MV-4-11 (cell line): ENCODE data around the gene PHF21A.
A peak's percentile ranks its signal among the peaks of the same experiment; 100 is the strongest.
"Not testable (repeated sequence)": the region's sequence is repeated elsewhere in the genome, so short reads cannot be mapped to it uniquely, and the experiment has no call there.

Experiments used
- DNase-seq: peaks from one replicate; lab custom pipeline; 2025; lab: John Stamatoyannopoulos, UW

Gene PHF21A

GRCh38 chr11:46036009-46036408 lies 85.2 kb downstream of the PHF21A start:
- DNase-seq, result no peak

- no peak for DNase-seq
Observed at GRCh38 chr11:46034041-46034440, 87.2 kb downstream of the PHF21A start.

GRCh38 chr11:46026606-46027293 lies 94.5 kb downstream of the PHF21A start:
- no peak for DNase-seq

- DNase-seq, result no peak
Observed at GRCh38 chr11:46020084-46020599, 101.1 kb downstream of the PHF21A start.

GRCh38 chr11:46018651-46019050 lies 102.6 kb downstream of the PHF21A start:
- DNase-seq, result no peak

- DNase-seq, result no peak
Observed at GRCh38 chr11:46017341-46017740, 103.9 kb downstream of the PHF21A start.

GRCh38 chr11:46015941-46016340 lies 105.3 kb downstream of the PHF21A start:
- no peak for DNase-seq

GRCh38 chr11:46014168-46014567 lies 107.1 kb downstream of the PHF21A start:
- DNase-seq, result not testable (repeated sequence)

- no peak for DNase-seq
Observed at GRCh38 chr11:46012185-46012584, 109.1 kb downstream of the PHF21A start.

GRCh38 chr11:46010100-46010499 lies 111.2 kb downstream of the PHF21A start:
- no peak for DNase-seq

- no peak for DNase-seq
Observed at GRCh38 chr11:46009647-46010046, 111.6 kb downstream of the PHF21A start.

GRCh38 chr11:46006418-46007070 lies 114.7 kb downstream of the PHF21A start:
- DNase-seq, result peak; percentile 69

GRCh38 chr11:46003572-46003971 lies 117.7 kb downstream of the PHF21A start:
- DNase-seq, result peak; percentile 76

GRCh38 chr11:46002189-46002588 lies 119.1 kb downstream of the PHF21A start:
- DNase-seq, result no peak

- no peak for DNase-seq
Observed at GRCh38 chr11:46001448-46001914, 119.8 kb downstream of the PHF21A start.

- no peak for DNase-seq
Observed at GRCh38 chr11:45997599-45997998, 123.7 kb downstream of the PHF21A start.

- no peak for DNase-seq
Observed at GRCh38 chr11:45995342-45995734, 125.9 kb downstream of the PHF21A start.

GRCh38 chr11:45994371-45995341 lies 126.6 kb downstream of the PHF21A start:
- no peak for DNase-seq

- DNase-seq, result no peak
Observed at GRCh38 chr11:45993531-45994001, 127.7 kb downstream of the PHF21A start.

- DNase-seq, result no peak
Observed at GRCh38 chr11:45988921-45989320, 132.3 kb downstream of the PHF21A start.

GRCh38 chr11:45985212-45985611 lies 136.0 kb downstream of the PHF21A start:
- no peak for DNase-seq

- no peak for DNase-seq
Observed at GRCh38 chr11:45984192-45984591, 137.1 kb downstream of the PHF21A start.
